ENCODE data around the gene MIA2.
"Not testable (repeated sequence)": the region's sequence is repeated elsewhere in the genome, so short reads cannot be mapped to it uniquely, and the experiment has no call there.

DNA sequence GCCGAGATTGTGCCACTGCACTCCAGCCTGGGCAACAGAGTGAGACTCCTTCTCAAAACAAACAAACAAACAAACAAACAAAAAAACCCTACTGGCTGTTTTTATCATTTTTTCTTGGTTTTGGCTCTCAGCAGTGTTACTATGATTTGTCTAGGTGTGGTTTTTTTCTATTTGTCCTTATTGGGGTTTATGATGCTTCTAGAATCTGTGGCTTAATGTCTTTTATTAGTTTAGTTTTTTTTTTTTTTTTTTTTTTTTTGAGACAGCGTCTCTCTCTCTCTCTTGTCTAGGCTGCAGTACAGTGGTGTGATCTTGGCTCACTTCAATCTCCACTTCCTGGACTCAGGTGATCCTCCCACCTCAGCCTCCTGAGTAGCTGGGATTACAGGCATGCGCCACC lies 47.0 kb downstream of the MIA2 start:
- TF ChIP-seq CTCF (IDR thresholded peaks at IDR 0.05; ENCODE audit: poor library complexity); EZH2phosphoT487 (IDR thresholded peaks at IDR 0.05; ENCODE audit: low read depth, severe bottlenecking, unreplicated experiment); EZH2 (IDR thresholded peaks at IDR 0.05; ENCODE audit: borderline replicate concordance): not testable (repeated sequence)

All from hepatocyte (in vitro differentiated cells).